MM.1S (cell line): ENCODE data around the gene IQCN.

ENCODE experiments used
- DNase-seq: peaks from one replicate; pipeline ENCODE4 v3.0.0-alpha.2; 2015
- H2AFZ ChIP-seq: fragments of 300-600 bp; sonication (generic); 2 replicates; pipeline ENCODE4 v1.6.0; 2016; ENCODE audit warnings: antibody characterized with exemption, low read length
- H3F3A ChIP-seq: fragments of 300-600 bp; sonication (generic); 2 replicates; pipeline ENCODE4 v1.6.1; 2016; ENCODE audit warnings: mild to moderate bottlenecking, antibody characterized with exemption, low read length, moderate library complexity, mixed read lengths; ENCODE audit not compliant: insufficient read depth
- H3K27ac ChIP-seq: fragments of 300-600 bp; sonication (generic); 2 replicates; pipeline ENCODE4 v1.5.1; 2016; ENCODE audit warnings: mild to moderate bottlenecking, low read length
- H3K27me3 ChIP-seq: fragments of 300-600 bp; sonication (generic); replicated peaks from 2 replicates; pipeline ENCODE4 v1.6.0; 2016; ENCODE audit warnings: low read length; ENCODE audit not compliant: insufficient read depth
- H3K36me3 ChIP-seq: fragments of 300-600 bp; sonication (generic); replicated peaks from 2 replicates; pipeline ENCODE4 v1.6.1; 2016; ENCODE audit warnings: mild to moderate bottlenecking, low read length, mixed read lengths; ENCODE audit not compliant: insufficient read depth
- H3K4me1 ChIP-seq: fragments of 300-600 bp; sonication (generic); 2 replicates; pipeline ENCODE4 v1.6.1; 2016; ENCODE audit warnings: low read length, mixed read lengths
- H3K4me2 ChIP-seq: fragments of 300-600 bp; sonication (generic); 2 replicates; pipeline ENCODE4 v1.6.0; 2016; ENCODE audit warnings: low read depth, low read length
- H3K4me3 ChIP-seq: fragments of 300-600 bp; sonication (generic); 2 replicates; pipeline ENCODE4 v1.5.1; 2016; ENCODE audit warnings: low read length, mixed read lengths
- H3K79me2 ChIP-seq: fragments of 300-600 bp; sonication (generic); 2 replicates; pipeline ENCODE4 v1.6.1; 2016; ENCODE audit warnings: mixed run types, low read length, mixed read lengths
- H3K9ac ChIP-seq: fragments of 300-600 bp; sonication (generic); 2 replicates; pipeline ENCODE4 v1.6.1; 2016; ENCODE audit warnings: low read length, mixed read lengths
- H3K9me2 ChIP-seq: fragments of 300-600 bp; sonication (generic); replicated peaks from 2 replicates; pipeline ENCODE4 v1.6.1; 2016; ENCODE audit warnings: mild to moderate bottlenecking, low read length, mixed read lengths; ENCODE audit not compliant: insufficient read depth
- H3K9me3 ChIP-seq: fragments of 300-600 bp; sonication (generic); replicated peaks from 2 replicates; pipeline ENCODE4 v1.6.1; 2016; ENCODE audit warnings: mild to moderate bottlenecking, low read length, mixed read lengths; ENCODE audit not compliant: insufficient read depth
- H4K20me1 ChIP-seq: fragments of 300-600 bp; sonication (generic); 2 replicates; pipeline ENCODE4 v1.6.1; 2016; ENCODE audit warnings: mild to moderate bottlenecking, low read length, moderate library complexity, mixed read lengths; ENCODE audit not compliant: insufficient read depth
- CTCF ChIP-seq: fragments of 300-600 bp; sonication (generic); IDR thresholded peaks from 2 replicates; pipeline ENCODE4 v1.5.1; 2016; ENCODE audit warnings: antibody characterized with exemption, low read length, mixed read lengths
- EZH2 ChIP-seq: fragments of 300-600 bp; sonication (generic); optimal IDR thresholded peaks from 2 replicates; pipeline ENCODE3; 2017; ENCODE audit warnings: low read depth, mild to moderate bottlenecking, antibody characterized with exemption, low read length, mixed read lengths
- EZH2phosphoT487 ChIP-seq: fragments of 300-600 bp; sonication (generic); IDR thresholded peaks from 2 replicates; pipeline ENCODE4 v1.6.1; 2018; ENCODE audit warnings: antibody characterized with exemption, low read length

IQCN gene

GRCh38 chr19:18220632-18221275, 53.5 kb downstream of the IQCN start:
- no peaks in the 10 kb centered on the region for H3K36me3 ChIP-seq
- no peak for DNase-seq
- no peak overlapping the region for H3K4me3 ChIP-seq
- no peak overlapping the region for H3K4me2 ChIP-seq
- H2AFZ ChIP-seq: no peak overlapping the region
- H3K27me3 ChIP-seq: peaks cover 78% of the 10 kb centered on the region
- H3K79me2 ChIP-seq: no peaks in the 10 kb centered on the region
- no peak overlapping the region for H3K27ac ChIP-seq
- no peaks in the 10 kb centered on the region for H3K4me1 ChIP-seq
- no peaks in the 10 kb centered on the region for H3K9me2 ChIP-seq
- TF ChIP-seq CTCF (no peak), EZH2 (no peak), EZH2phosphoT487 (no peak)
- H3F3A ChIP-seq: no peaks in the 10 kb centered on the region
- no peak overlapping the region for H3K9ac ChIP-seq
- no peaks in the 10 kb centered on the region for H4K20me1 ChIP-seq
- no peaks in the 10 kb centered on the region for H3K9me3 ChIP-seq

- TF ChIP-seq CTCF: no peak
- TF ChIP-seq EZH2phosphoT487: no peak
- TF ChIP-seq EZH2: no peak
- Histone ChIP-seq H3K4me1 (no peaks in the 10 kb centered on the region), H2AFZ (no peak overlapping the region), H3K27me3 (peaks cover 75% of the 10 kb centered on the region), H3K36me3 (no peaks in the 10 kb centered on the region), H3K9me2 (no peaks in the 10 kb centered on the region), H3K9me3 (no peaks in the 10 kb centered on the region), H3K9ac (no peak overlapping the region), H3K4me3 (no peak overlapping the region), H4K20me1 (no peaks in the 10 kb centered on the region), H3K4me2 (no peak overlapping the region), H3K79me2 (no peaks in the 10 kb centered on the region), H3K27ac (no peak overlapping the region), H3F3A (no peaks in the 10 kb centered on the region)
- no peak for DNase-seq
Measured at GRCh38 chr19:18219911-18220631, 54.2 kb downstream of the IQCN start.

GRCh38 chr19:18218600-18218999, 55.7 kb downstream of the IQCN start:
- H3K27me3 ChIP-seq: peaks cover 74% of the 10 kb centered on the region

More at GRCh38 chr19:18218600-18218999, 55.7 kb downstream of the IQCN start:
- DNase-seq: no peak
- Histone ChIP-seq H3K36me3 (no peaks in the 10 kb centered on the region), H3K4me2 (no peak overlapping the region), H3K27ac (no peak overlapping the region), H4K20me1 (no peaks in the 10 kb centered on the region), H3K9ac (no peak overlapping the region), H3K9me2 (no peaks in the 10 kb centered on the region), H3K79me2 (no peaks in the 10 kb centered on the region), H2AFZ (no peak overlapping the region), H3K9me3 (no peaks in the 10 kb centered on the region), H3K4me1 (no peaks in the 10 kb centered on the region), H3F3A (no peaks in the 10 kb centered on the region), H3K4me3 (no peak overlapping the region)
- TF ChIP-seq EZH2 (no peak), CTCF (no peak), EZH2phosphoT487 (no peak)
